NCI-H748 treated with DMSO at 0.1 percent for 48 hours (cell line): ENCODE data around the gene HMCN2.

Experiments used
- DNase-seq: peaks from one replicate; lab custom pipeline; 2025; lab: John Stamatoyannopoulos, UW

The HMCN2 gene

GRCh38 chr9:130308081-130308571, 42.6 kb downstream of the HMCN2 start:
- DNase-seq: no peak

GRCh38 chr9:130309689-130310455, 44.3 kb downstream of the HMCN2 start:
- DNase-seq: no peak

- no peak for DNase-seq
Measured at GRCh38 chr9:130310456-130310855, 44.9 kb downstream of the HMCN2 start.

- no peak for DNase-seq
Measured at GRCh38 chr9:130311003-130311402, 45.4 kb downstream of the HMCN2 start.

- DNase-seq: no peak
Measured at GRCh38 chr9:130311408-130312140, 46.0 kb downstream of the HMCN2 start.

- DNase-seq: no peak
Measured at GRCh38 chr9:130313103-130313858, 47.7 kb downstream of the HMCN2 start.

GRCh38 chr9:130315446-130316226, 50.1 kb downstream of the HMCN2 start:
- DNase-seq: no peak

GRCh38 chr9:130316430-130316829, 50.9 kb downstream of the HMCN2 start:
- DNase-seq: no peak

- no peak for DNase-seq
Measured at GRCh38 chr9:130319300-130319699, 53.7 kb downstream of the HMCN2 start.

GRCh38 chr9:130319944-130320712, 54.6 kb downstream of the HMCN2 start:
- no peak for DNase-seq

GRCh38 chr9:130320723-130321481, 55.3 kb downstream of the HMCN2 start:
- no peak for DNase-seq

GRCh38 chr9:130321539-130321938, 56.0 kb downstream of the HMCN2 start:
- no peak for DNase-seq

- DNase-seq: no peak
Measured at GRCh38 chr9:130323051-130323745, 57.6 kb downstream of the HMCN2 start.

- DNase-seq: no peak
Measured at GRCh38 chr9:130325921-130326320, 60.4 kb downstream of the HMCN2 start.

- DNase-seq: no peak
Measured at GRCh38 chr9:130327070-130327780, 61.7 kb downstream of the HMCN2 start.

- no peak for DNase-seq
Measured at GRCh38 chr9:130327781-130328348, 62.3 kb downstream of the HMCN2 start.

- no peak for DNase-seq
Measured at GRCh38 chr9:130328349-130328801, 62.8 kb downstream of the HMCN2 start.

- no peak for DNase-seq
Measured at GRCh38 chr9:130329061-130329460, 63.5 kb downstream of the HMCN2 start.
